ENCODE results near the gene METTL2A. TPM values are rescaled to one million over a fixed set of nuclear protein-coding genes. Genes with fewer than 3 reads are reported as not detected.
A peak's percentile ranks its signal among the peaks of the same experiment; 100 is the strongest.
"Not testable (repeated sequence)": the region's sequence is repeated elsewhere in the genome, so short reads cannot be mapped to it uniquely, and the experiment has no call there.

Gene METTL2A
- 16.6 TPM for polyA plus RNA-seq (ENCODE audit: insufficient read length)

GRCh38 chr17:62423647-62424461, at the start of gene METTL2A:
TSS of gene METTL2A (plus strand) at chr17:62423897. CDS start at chr17:62423903, 6 bp downstream.
- peak; percentile 61 for DNase-seq (ENCODE audit: low read depth)

GRCh38 chr17:62380253-62380652, 43.4 kb upstream of the METTL2A start, which contains the start of gene EFCAB3:
TSS of gene EFCAB3 (plus strand) at chr17:62380553. CDS start at chr17:62382980, 2,427 bp downstream.
- DNase-seq (ENCODE audit: low read depth): no peak

- DNase-seq (ENCODE audit: low read depth): no peak
These were observed 42.1 kb upstream of the METTL2A start for GRCh38 chr17:62381561-62381960.

- DNase-seq (ENCODE audit: low read depth): no peak
These were observed 34.8 kb upstream of the METTL2A start for GRCh38 chr17:62388856-62389255.

GRCh38 chr17:62392908-62393307, 30.8 kb upstream of the METTL2A start:
- DNase-seq (ENCODE audit: low read depth): no peak

- no peak for DNase-seq (ENCODE audit: low read depth)
These were observed 24.8 kb upstream of the METTL2A start for GRCh38 chr17:62398891-62399290.

- DNase-seq (ENCODE audit: low read depth): no peak
These were observed 18.2 kb upstream of the METTL2A start for GRCh38 chr17:62405451-62405850.

GRCh38 chr17:62413090-62413489, 10.6 kb upstream of the METTL2A start:
- DNase-seq (ENCODE audit: low read depth): not testable (repeated sequence)

GRCh38 chr17:62426214-62426613, 2.5 kb downstream of the METTL2A start:
- not testable (repeated sequence) for DNase-seq (ENCODE audit: low read depth)

- DNase-seq (ENCODE audit: low read depth): not testable (repeated sequence)
These were observed 11.6 kb downstream of the METTL2A start for GRCh38 chr17:62435251-62435650.

GRCh38 chr17:62441181-62441580, 17.5 kb downstream of the METTL2A start:
- not testable (repeated sequence) for DNase-seq (ENCODE audit: low read depth)

- no peak for DNase-seq (ENCODE audit: low read depth)
These were observed 20.4 kb downstream of the METTL2A start for GRCh38 chr17:62444063-62444462.

- not testable (repeated sequence) for DNase-seq (ENCODE audit: low read depth)
These were observed 22.1 kb downstream of the METTL2A start for GRCh38 chr17:62445791-62446190.

GRCh38 chr17:62452195-62452594, 28.5 kb downstream of the METTL2A start:
- DNase-seq (ENCODE audit: low read depth): not testable (repeated sequence)

- DNase-seq (ENCODE audit: low read depth): not testable (repeated sequence)
These were observed 29.3 kb downstream of the METTL2A start for GRCh38 chr17:62453041-62453440.

GRCh38 chr17:62453656-62454055, 30.0 kb downstream of the METTL2A start:
- not testable (repeated sequence) for DNase-seq (ENCODE audit: low read depth)

GRCh38 chr17:62454111-62454510, 30.4 kb downstream of the METTL2A start:
- DNase-seq (ENCODE audit: low read depth): not testable (repeated sequence)

GRCh38 chr17:62456016-62456415, 32.3 kb downstream of the METTL2A start:
- DNase-seq (ENCODE audit: low read depth): no peak

- not testable (repeated sequence) for DNase-seq (ENCODE audit: low read depth)
These were observed 34.8 kb downstream of the METTL2A start for GRCh38 chr17:62458483-62458882.

- DNase-seq (ENCODE audit: low read depth): not testable (repeated sequence)
These were observed 40.7 kb downstream of the METTL2A start for GRCh38 chr17:62464422-62464821.

- not testable (repeated sequence) for DNase-seq (ENCODE audit: low read depth)
These were observed 41.6 kb downstream of the METTL2A start for GRCh38 chr17:62465271-62465670.

GRCh38 chr17:62470666-62471379, 47.1 kb downstream of the METTL2A start:
- not testable (repeated sequence) for DNase-seq (ENCODE audit: low read depth)
